Measurements from ENCODE around the gene COL4A1. TPM values are rescaled to one million over a fixed set of nuclear protein-coding genes. Genes with fewer than 3 reads are reported as not detected.

Gene COL4A1
- total RNA-seq, 1 donor from 2014 or later, result 178 TPM

- Histone ChIP-seq H3K36me3 (peaks cover 0 to 9% of the 10 kb centered on the region in 2 donors), H3K4me1 (no peaks in the 10 kb centered on the region), H3K9me3 (no peaks in the 10 kb centered on the region), H3K4me3 (no peak overlapping the region), H3K27me3 (no peaks in the 10 kb centered on the region), H3K27ac (no peak overlapping the region)
- TF ChIP-seq POLR2A (IDR thresholded peaks at IDR 0.05), result no peak
- TF ChIP-seq CTCF (IDR thresholded peaks at IDR 0.05), result no peak
- no peak for TF ChIP-seq POLR2AphosphoS5 (IDR thresholded peaks at IDR 0.05; ENCODE audit: insufficient read depth in 1 of 2, low read depth in 1 of 2)
- intact Hi-C loops (cut with DNase I), result no loop called here
- DNase-seq (ENCODE audit: extremely low spot score in 2 of 2), result no peak
These were observed 107.7 kb downstream of the COL4A1 start for GRCh38 chr13:110199046-110199831.

GRCh38 chr13:110197471-110197870 is 109.5 kb downstream of the COL4A1 start:
- Histone ChIP-seq H3K36me3 (peaks cover 0 to 22% of the 10 kb centered on the region in 2 donors), H3K9me3 (no peaks in the 10 kb centered on the region), H3K27ac (no peak overlapping the region), H3K4me1 (no peaks in the 10 kb centered on the region), H3K4me3 (no peak overlapping the region), H3K27me3 (no peaks in the 10 kb centered on the region)
- intact Hi-C loops (cut with DNase I), result no loop called here
- no peak for DNase-seq (ENCODE audit: extremely low spot score in 2 of 2)
- no peak for TF ChIP-seq POLR2AphosphoS5 (IDR thresholded peaks at IDR 0.05; ENCODE audit: insufficient read depth in 1 of 2, low read depth in 1 of 2)
- no peak for TF ChIP-seq POLR2A (IDR thresholded peaks at IDR 0.05)
- TF ChIP-seq CTCF (IDR thresholded peaks at IDR 0.05), result no peak

- Histone ChIP-seq H3K4me3 (no peak overlapping the region), H3K36me3 (peaks cover 0 to 27% of the 10 kb centered on the region in 2 donors), H3K27me3 (no peaks in the 10 kb centered on the region), H3K27ac (no peak overlapping the region), H3K9me3 (no peaks in the 10 kb centered on the region), H3K4me1 (no peaks in the 10 kb centered on the region)
- intact Hi-C loops (cut with DNase I), result no loop called here
- no peak for DNase-seq (ENCODE audit: extremely low spot score in 2 of 2)
- no peak for TF ChIP-seq CTCF (IDR thresholded peaks at IDR 0.05)
- TF ChIP-seq POLR2A (IDR thresholded peaks at IDR 0.05), result no peak
- no peak for TF ChIP-seq POLR2AphosphoS5 (IDR thresholded peaks at IDR 0.05; ENCODE audit: insufficient read depth in 1 of 2, low read depth in 1 of 2)
These were observed 109.9 kb downstream of the COL4A1 start for GRCh38 chr13:110197026-110197425.

GRCh38 chr13:110195547-110196485 is 111.1 kb downstream of the COL4A1 start:
- DNase-seq (ENCODE audit: extremely low spot score in 2 of 2), result no peak
- Histone ChIP-seq H3K36me3 (peaks cover 0 to 27% of the 10 kb centered on the region in 2 donors), H3K4me3 (no peak overlapping the region), H3K4me1 (no peaks in the 10 kb centered on the region), H3K27ac (no peak overlapping the region), H3K9me3 (no peaks in the 10 kb centered on the region), H3K27me3 (no peaks in the 10 kb centered on the region)
- intact Hi-C loops (cut with DNase I), result no loop called here
- TF ChIP-seq POLR2A (IDR thresholded peaks at IDR 0.05), result no peak
- no peak for TF ChIP-seq POLR2AphosphoS5 (IDR thresholded peaks at IDR 0.05; ENCODE audit: insufficient read depth in 1 of 2, low read depth in 1 of 2)

- H3K4me1 ChIP-seq, result no peaks in the 10 kb centered on the region
- no peak overlapping the region for H3K4me3 ChIP-seq
- DNase-seq (ENCODE audit: extremely low spot score in 2 of 2), result no peak
- H3K9me3 ChIP-seq, result no peaks in the 10 kb centered on the region
- H3K36me3 ChIP-seq, result peaks cover 0 to 27% of the 10 kb centered on the region in 2 donors
- no peaks in the 10 kb centered on the region for H3K27me3 ChIP-seq
- intact Hi-C loops (cut with DNase I), result no loop called here
- H3K27ac ChIP-seq, result no peak overlapping the region
- TF ChIP-seq POLR2A (IDR thresholded peaks at IDR 0.05) (no peak), CTCF (IDR thresholded peaks at IDR 0.05) (no peak)
These were observed 112.5 kb downstream of the COL4A1 start for GRCh38 chr13:110194451-110194850.

All from vagina (tissue), 2 donors.